HG03469 (cell line): Measurements from ENCODE around the gene ZDBF2.
A peak's percentile ranks its signal among the peaks of the same experiment; 100 is the strongest.
"Not testable (repeated sequence)": the region's sequence is repeated elsewhere in the genome, so short reads cannot be mapped to it uniquely, and the experiment has no call there.

Source experiments
- ATAC-seq: cut with Tn5 transposase; IDR thresholded peaks from one replicate; pipeline ENCODE4 v1.9.1; 2021; ENCODE audit warnings: mild to moderate bottlenecking, moderate library complexity, moderate number of reproducible peaks; ENCODE audit not compliant: unreplicated experiment

Gene ZDBF2

DNA sequence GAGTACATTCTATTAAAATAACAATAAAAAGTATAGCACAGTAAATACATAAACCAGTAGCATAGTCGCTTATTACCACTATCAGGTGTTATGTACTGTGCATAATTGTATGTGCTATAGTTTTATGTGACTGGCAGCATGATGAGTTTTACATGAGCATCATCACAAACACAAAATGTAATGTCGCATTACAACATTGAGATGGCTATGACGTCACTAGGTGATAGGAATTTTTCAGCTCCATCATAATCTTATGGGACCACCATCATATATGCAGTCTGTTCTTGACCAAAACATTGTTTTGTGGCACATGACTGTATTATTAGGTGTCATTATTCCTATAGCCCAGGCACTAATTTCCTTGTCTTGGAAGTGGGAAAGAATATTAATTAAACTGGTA lies 48.6 kb downstream of the ZDBF2 start:
- ATAC-seq, result no peak

GRCh38 chr2:206323486-206323885 lies 49.0 kb downstream of the ZDBF2 start:
- no peak for ATAC-seq

DNA sequence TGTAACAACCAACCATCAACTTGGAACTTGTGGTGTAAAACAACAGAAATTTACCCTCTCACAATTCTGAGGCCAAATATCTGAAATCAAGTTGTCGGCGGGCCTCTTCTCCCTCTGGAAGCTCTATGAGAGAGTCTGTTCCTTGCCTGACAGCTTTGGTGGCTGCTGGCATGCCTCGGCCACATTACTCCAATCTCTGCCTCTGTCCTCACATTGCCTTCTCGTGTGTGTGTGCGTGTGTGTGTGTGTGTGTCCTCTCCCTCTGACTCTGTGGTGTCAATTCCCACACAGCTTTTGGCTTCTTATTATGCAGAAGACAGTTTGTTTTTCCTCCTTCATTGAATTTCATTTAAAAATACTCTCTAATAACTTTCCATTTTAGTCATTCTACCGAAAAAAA lies 50.4 kb downstream of the ZDBF2 start:
- ATAC-seq, result no peak

DNA sequence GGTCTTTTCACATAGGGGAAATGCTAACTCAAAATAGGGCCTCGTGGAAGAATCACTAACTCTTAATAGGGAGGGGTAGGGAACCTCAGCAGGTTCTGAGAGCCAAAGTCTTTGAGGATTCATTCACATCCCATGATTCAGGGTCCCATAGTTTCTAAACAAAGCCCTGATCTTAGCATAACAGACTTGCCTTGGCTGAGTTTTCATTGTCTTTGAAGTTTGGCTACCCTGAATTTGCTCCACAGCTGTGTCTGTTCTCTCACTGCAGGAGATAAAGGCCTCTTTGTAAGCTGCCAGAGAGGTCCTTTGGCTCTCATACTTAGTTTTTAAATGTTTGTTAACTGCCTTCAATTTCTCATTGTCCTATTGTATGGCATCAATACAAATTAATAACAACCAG lies 54.5 kb downstream of the ZDBF2 start:
- no peak for ATAC-seq

GRCh38 chr2:206336861-206337260 lies 62.4 kb downstream of the ZDBF2 start:
- ATAC-seq, result no peak

- ATAC-seq, result no peak
These were observed 63.5 kb downstream of the ZDBF2 start for GRCh38 chr2:206337956-206338355.

DNA sequence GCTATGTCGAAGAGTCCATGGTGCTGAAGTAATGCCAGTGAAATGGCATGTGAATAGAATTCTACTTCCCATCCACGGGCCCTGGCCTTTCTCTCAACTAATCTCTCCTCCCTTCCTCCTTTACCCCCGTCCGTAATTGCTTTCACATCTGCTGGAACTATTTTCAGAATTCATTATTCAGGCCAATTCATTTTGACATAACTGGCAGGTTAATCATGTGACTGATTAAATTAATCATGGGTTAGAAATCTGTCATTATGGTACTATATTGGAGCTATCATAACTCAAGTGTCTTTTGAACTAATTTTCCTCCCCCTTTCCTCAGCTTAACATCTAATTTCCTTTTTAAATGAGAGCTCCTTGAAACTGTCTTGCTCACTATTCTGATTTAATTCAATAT lies 66.9 kb downstream of the ZDBF2 start:
- no peak for ATAC-seq

DNA sequence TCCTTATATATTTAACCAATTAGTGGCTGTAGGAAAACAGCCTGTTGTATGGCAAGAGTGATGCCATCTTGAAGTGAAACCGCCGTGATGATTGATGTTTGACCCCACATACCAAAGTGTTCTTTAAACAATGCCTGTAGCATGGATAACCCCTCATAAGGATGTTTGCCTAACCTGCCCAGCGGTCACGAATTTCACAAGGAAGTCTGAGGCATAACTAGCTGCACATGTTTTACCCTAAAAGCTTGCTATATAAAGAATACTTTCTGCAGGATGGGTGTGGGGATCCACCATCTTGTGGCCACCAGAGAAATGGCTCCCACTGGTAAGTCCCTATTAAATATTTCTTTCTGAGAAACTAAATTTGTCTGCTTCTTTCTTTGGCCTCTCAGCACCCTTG lies 68.7 kb downstream of the ZDBF2 start:
- ATAC-seq, result no peak

DNA sequence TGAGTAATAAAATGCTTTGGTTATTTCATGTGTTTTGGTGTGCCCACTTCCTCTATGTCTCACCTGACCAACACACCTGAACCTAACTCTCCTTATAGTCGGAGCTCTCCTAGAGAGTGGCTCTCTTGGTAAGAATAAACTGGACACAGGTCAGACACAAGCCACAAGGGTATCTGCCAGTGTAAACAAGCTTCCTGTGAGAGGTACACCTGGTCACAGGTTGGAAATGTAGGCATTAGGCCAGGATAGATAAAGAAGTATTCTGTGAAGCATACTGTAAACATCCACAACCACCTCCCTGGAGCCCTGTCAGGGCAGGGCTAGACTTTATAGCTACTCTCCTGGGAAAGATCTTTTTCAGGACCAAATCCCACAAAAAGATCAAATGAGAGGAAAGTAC lies 69.4 kb downstream of the ZDBF2 start:
- ATAC-seq, result no peak

DNA sequence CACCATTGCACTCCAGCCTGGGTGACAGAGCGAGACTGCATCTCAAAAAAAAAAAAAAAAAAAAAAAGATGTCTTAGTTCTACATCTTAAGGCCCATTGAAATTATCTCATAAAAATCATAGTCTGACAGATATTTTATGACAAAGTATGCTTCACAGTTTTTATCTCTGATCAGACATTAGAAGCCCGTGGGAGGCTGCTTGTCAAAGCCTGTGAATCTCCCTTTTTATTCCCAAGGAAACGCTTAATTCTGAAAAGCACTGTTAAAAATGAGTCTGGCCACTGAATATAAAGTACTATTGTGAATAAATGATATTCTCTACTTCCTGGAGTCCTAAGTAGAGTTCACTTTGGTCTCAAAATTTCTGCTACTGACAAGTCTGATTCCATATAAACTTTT lies 71.1 kb downstream of the ZDBF2 start:
- no peak for ATAC-seq

DNA sequence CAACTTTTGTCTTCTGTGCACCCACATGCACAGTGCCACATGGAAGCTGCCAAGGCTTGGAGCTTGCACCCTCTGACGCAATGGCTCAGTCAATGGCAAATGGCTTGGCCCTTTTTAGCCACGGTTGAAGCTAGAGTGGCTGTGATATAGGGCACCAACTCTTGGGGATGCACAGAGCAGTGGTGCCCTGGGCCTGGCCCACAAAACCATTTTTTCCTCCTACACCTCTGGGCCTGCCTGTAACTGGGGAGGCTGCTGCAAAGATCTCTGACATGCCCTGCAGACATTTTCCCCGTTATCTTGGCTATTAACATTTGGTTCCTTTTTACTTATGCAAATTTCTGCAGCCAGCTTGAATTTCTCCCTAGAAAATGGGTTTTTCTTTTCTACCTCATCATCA lies 74.9 kb downstream of the ZDBF2 start:
- no peak for ATAC-seq

GRCh38 chr2:206352571-206352970 lies 78.1 kb downstream of the ZDBF2 start:
- ATAC-seq, result no peak

DNA sequence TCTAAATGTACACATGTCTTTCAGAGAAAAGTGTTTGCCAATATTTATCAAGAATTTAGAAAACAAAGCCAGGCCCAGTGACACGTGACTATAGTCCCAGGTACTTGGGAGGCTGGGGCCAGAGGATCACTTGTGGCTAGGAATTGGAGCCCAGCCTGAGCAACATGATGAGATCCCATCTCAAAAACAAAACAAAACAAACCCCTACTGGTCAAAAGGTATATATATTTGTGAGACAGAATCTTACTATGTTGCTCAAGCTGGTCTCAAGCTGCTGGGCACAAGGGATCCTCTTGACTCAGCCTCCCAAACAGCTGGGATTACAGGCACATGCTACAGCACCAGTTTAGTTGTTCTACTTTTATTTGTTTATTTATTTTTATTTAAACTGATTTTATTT lies 79.2 kb downstream of the ZDBF2 start:
- ATAC-seq, result no peak

- no peak for ATAC-seq
These were observed 79.7 kb downstream of the ZDBF2 start for GRCh38 chr2:206354129-206354528.

- not testable (repeated sequence) for ATAC-seq
These were observed 82.4 kb downstream of the ZDBF2 start for GRCh38 chr2:206356840-206357239.

GRCh38 chr2:206360840-206361239 lies 86.4 kb downstream of the ZDBF2 start:
- ATAC-seq, result not testable (repeated sequence)

GRCh38 chr2:206361407-206362045 lies 87.1 kb downstream of the ZDBF2 start:
- ATAC-seq, result peak; percentile 85
